H54 (cell line): ENCODE measurements around the gene ABHD11.

ENCODE experiments used
- DNase-seq: peaks from one replicate; pipeline ENCODE4 v3.0.0; 2011; ENCODE audit warnings: low spot score, mixed read lengths; ENCODE audit not compliant: insufficient read length
- FAIRE-seq: peaks from 3 replicates; lab custom pipeline; 2011; peaks lifted over from hg19 to GRCh38; lab: Jason Lieb, UNC
- POLR2A ChIP-seq: IDR thresholded peaks from 2 replicates; pipeline ENCODE4 v1.6.1; 2011; ENCODE audit warnings: low read depth, mild to moderate bottlenecking, low read length

The ABHD11 gene

GRCh38 chr7:73705551-73705920 lies 33.1 kb downstream of the ABHD11 start:
- DNase-seq, result no peak
- no peak for FAIRE-seq
- TF ChIP-seq POLR2A, result 0 out of 2 replicates have a peak, but pooled peaks have one; percentile 11

DNA sequence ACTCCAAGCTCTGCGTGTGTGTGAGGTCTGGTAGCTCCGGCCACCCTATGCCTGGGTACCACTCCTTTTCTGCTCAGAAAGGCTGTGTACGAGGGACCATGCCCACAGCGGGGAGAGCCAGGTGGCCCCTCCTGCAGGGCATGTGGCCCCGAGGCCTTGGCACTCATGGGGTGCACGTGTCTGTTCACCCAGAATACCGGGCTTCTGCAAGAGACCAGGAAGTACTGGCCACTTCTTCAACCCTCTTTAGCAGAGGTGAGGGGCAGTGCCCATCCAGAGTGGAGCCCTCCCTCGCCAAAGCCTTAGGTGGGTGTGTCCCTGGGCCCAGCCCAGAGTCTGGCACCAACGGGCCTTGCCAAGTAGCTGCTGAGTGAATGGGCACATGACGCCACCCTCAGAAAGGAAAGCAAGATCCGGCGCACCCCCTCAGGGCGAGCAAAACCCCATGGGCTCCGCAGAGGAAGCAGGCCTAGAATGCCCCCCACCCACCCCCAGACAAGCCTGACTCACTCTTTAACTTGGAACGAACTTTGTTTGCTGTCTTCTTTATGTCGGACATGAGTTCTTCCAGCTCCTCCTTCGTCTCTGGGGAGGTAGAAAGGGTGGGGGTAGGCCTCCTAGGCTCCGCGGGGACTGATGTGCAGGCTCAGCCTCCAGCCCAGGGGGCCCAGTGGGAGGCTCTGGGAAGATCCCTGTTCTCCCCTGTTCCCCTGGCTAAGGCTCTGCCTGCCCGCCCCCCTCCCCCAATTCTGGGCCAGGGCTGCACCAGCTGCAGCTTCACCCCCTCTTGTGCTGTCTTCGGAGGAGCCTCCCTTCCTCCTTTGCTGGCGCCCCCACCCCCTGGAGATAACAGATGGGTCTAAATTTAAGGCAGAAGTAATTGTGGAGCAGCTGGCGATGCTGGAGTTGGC lies 33.7 kb downstream of the ABHD11 start:
- DNase-seq (peak; percentile 81), FAIRE-seq (no peak)
- TF ChIP-seq POLR2A, result no peak

DNA sequence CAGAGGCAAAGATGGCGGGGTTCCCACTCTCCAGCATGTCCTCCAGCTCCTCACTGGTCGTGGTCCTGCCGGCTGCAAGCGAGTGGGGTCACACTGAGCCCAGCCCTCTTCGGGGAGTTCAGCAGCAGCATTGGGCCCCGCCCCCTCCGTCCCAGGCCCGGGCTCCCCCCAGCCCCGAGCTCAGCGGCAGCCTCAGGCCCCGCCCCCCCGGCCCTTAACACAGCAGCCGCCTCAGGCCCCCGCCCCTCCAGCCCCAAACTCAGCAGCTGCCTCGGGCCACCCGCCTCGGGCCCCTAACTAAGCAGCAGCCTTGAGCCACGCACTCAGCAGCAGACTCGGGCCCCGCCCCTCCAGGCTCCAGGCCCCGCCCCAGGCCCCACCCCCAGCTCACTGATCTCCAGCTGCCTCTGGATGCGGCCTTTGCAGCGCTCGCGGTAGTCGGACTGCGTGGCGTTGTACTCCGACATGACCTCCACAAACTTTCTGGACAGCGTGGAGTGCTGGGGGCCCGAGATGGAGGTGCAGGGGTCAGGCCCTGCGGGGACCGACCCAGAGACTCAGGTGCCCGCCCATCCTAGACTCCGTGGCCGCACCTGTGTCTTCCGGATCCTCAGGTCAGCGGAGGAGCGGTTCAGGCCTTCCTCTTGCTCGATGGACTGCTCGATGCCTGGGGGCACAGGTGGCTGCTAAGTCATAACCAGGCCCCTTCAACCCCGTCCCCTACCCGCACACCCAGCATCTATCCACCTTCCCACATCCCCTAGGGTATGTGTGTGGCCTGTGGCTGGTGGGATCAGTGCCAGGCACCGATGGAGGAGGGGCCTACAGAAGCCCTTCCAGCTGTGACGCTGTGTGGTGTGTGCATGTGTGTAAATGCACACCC lies 34.6 kb downstream of the ABHD11 start:
- no peak for TF ChIP-seq POLR2A
- no peak for FAIRE-seq
- DNase-seq, result no peak

GRCh38 chr7:73703225-73703624 lies 35.4 kb downstream of the ABHD11 start:
- no peak for TF ChIP-seq POLR2A
- no peak for FAIRE-seq
- no peak for DNase-seq

GRCh38 chr7:73702665-73703064 lies 35.9 kb downstream of the ABHD11 start:
- TF ChIP-seq POLR2A, result no peak
- FAIRE-seq (no peak), DNase-seq (no peak)

- no peak for TF ChIP-seq POLR2A
- FAIRE-seq, result no peak
- no peak for DNase-seq
These were observed 36.4 kb downstream of the ABHD11 start for GRCh38 chr7:73702226-73702625.

- no peak for TF ChIP-seq POLR2A
- DNase-seq, result no peak
- no peak for FAIRE-seq
These were observed 37.1 kb downstream of the ABHD11 start for GRCh38 chr7:73701357-73701995.

DNA sequence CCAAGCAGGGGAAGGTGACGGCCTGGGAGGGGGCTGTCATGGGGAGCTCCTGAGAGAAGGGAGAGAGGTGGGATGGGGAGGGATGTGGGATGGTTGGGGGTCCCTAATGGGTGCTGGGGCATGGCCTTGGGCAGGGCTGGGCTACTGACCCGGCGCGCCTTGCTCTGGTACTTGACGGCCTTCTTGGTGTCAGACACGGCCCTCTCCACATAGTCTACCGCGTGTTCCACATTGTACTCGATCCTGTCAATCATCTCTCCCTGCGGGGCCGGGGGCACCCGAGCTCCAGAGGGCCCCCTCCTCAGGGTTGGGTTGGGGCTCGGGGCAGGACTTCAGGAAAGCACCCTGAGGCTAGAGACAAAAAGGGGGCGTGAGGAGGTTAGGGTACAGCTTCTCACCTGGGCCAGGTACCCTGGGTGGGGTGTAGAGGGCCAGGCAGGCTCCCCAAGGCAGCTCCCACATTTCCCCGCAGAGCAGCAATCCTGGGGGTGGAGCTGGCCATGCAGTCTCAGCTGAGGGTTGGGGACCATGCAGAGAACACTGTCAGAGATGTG lies 37.9 kb downstream of the ABHD11 start:
- DNase-seq (no peak), FAIRE-seq (no peak)
- TF ChIP-seq POLR2A, result no peak

- FAIRE-seq, result no peak
- TF ChIP-seq POLR2A, result no peak
- no peak for DNase-seq
These were observed 38.6 kb downstream of the ABHD11 start for GRCh38 chr7:73700069-73700423.

GRCh38 chr7:73699370-73700068 lies 39.1 kb downstream of the ABHD11 start:
- no peak for TF ChIP-seq POLR2A
- FAIRE-seq, result no peak

GRCh38 chr7:73698410-73698809 lies 40.2 kb downstream of the ABHD11 start:
- FAIRE-seq (no peak), DNase-seq (no peak)
- TF ChIP-seq POLR2A, result no peak

More at GRCh38 chr7:73699370-73700068, 39.1 kb downstream of the ABHD11 start:
- DNase-seq, result no peak

DNA sequence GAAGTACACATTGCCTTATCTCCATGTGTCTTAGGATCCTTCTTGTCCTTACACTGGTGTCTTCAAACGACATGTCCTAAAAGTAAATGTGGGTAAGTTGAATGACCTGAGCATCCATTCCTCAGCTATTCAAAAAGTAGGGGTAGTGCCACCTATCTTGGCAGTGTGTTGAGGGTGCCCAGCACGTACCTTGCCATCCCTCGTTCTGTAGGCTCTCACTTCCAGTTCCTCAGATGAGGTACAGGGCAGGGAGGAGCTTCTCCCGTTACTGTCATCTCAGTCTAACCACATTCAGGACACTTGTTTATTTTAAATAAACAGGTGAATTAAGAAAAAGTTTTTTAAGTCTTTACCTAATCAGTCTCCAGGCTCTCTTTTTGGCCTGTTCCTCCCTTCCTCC lies 42.2 kb downstream of the ABHD11 start:
- FAIRE-seq (no peak), DNase-seq (no peak)
- TF ChIP-seq POLR2A, result no peak

DNA sequence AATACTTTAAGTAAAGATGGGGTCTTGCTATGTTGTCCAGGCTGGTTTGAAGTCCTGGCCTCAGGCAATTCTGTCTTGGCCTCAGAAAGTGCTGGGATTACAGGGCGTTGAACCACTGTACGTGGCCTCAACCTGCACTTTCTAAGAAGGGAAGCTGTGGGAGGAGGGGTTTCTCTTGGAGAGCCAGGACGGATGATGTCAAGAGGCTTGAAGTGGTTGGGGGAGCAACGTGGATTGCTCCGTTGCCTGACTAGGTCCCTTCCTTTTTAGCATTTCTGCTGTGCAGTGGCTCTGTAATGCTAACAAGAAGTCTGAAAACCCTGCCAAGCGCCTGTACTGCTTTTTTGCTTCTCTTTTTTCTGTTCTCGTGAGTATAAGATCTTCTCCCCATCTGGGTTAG lies 48.0 kb downstream of the ABHD11 start:
- FAIRE-seq, result no peak

More for the DNA sequence above, 48.0 kb downstream of the ABHD11 start:
- no peak for DNase-seq
- no peak for TF ChIP-seq POLR2A
